IMR-90 (cell line): ENCODE results near the gene RNF11.

Experiments used
- CEBPB ChIP-seq: IDR thresholded peaks from 2 replicates; pipeline ENCODE4 v1.6.1; 2012; ENCODE audit warnings: low read depth, low read length, improper control_type of control experiment
- CTCF ChIP-seq: conservative IDR thresholded peaks from 2 replicates; pipeline ENCODE4 v1.5.1; 2012; ENCODE audit warnings: mild to moderate bottlenecking, low read depth, low read length, improper control_type of control experiment
- FOS ChIP-seq: fragments of 150-350 bp; IDR thresholded peaks from 2 replicates; pipeline ENCODE4 v1.6.1; 2016; ENCODE audit warnings: low read depth, low read length
- MAFK ChIP-seq: IDR thresholded peaks from 2 replicates; pipeline ENCODE4 v1.6.1; 2012; ENCODE audit warnings: low read depth, low read length, improper control_type of control experiment
- POLR2A ChIP-seq: IDR thresholded peaks from 2 replicates; pipeline ENCODE4 v1.6.1; 2012; ENCODE audit warnings: mild to moderate bottlenecking, low read depth, low read length
- RAD21 ChIP-seq: IDR thresholded peaks from 2 replicates; pipeline ENCODE4 v1.6.1; 2012; ENCODE audit warnings: low read length, improper control_type of control experiment
- USF2 ChIP-seq: fragments of 150-350 bp; IDR thresholded peaks from 2 replicates; pipeline ENCODE4 v1.6.1; 2017; ENCODE audit warnings: mild to moderate bottlenecking, antibody characterized with exemption, low read length, low read depth

- no peak for TF ChIP-seq CTCF
- no peak for TF ChIP-seq POLR2A
- no peak for TF ChIP-seq CEBPB
- no peak for TF ChIP-seq FOS
- TF ChIP-seq RAD21 = no peak
- TF ChIP-seq USF2 = no peak
- TF ChIP-seq MAFK = no peak
Measured at GRCh38 chr1:51314974-51315373, 78.9 kb downstream of the RNF11 start.
